GM21447 (cell line): ENCODE results near the gene SLC35F2.
"Not testable (repeated sequence)": the region's sequence is repeated elsewhere in the genome, so short reads cannot be mapped to it uniquely, and the experiment has no call there.

ENCODE experiments used
- ATAC-seq: cut with Tn5 transposase; IDR thresholded peaks from one replicate; pipeline ENCODE4 v1.9.1; 2021; ENCODE audit not compliant: unreplicated experiment

SLC35F2 gene

GRCh38 chr11:107842412-107843100, 16.0 kb downstream of the SLC35F2 start:
- ATAC-seq, result no peak

DNA sequence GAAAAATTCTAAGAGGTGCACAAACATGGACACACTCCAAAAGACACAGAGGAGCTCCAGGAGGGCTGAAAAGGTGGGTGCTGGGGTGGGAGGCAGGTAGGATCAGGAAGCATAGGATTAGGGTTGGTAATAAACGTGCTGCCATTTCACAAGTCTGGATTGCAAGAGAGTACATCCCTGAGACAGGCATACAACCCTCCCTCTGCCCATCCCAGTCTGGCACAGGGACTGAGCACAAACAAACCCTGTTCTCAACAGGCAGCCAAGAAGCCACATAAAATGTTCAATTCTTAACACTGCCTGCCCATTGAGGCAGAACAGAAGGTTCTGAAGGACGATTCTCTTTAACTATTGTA, 18.5 kb downstream of the SLC35F2 start:
- ATAC-seq, result peak; percentile 14

DNA sequence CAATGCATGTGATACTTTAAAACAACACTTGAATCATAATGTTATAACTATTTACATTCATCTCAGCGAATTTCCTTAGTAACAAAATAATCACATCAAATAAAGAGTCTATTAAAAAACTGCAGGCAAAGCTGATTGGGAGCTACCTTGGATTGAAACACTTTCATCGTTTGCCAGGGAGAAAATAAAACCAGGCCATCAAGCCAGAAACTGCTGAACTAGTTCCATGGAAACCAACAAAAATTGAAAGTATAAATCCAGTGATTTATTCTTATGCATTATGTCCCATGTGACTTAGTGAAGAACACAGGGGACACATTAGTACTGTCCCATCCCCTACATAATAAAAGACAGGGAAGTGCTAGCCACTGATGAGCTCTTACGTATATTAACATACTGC, 21.7 kb downstream of the SLC35F2 start:
- no peak for ATAC-seq

DNA sequence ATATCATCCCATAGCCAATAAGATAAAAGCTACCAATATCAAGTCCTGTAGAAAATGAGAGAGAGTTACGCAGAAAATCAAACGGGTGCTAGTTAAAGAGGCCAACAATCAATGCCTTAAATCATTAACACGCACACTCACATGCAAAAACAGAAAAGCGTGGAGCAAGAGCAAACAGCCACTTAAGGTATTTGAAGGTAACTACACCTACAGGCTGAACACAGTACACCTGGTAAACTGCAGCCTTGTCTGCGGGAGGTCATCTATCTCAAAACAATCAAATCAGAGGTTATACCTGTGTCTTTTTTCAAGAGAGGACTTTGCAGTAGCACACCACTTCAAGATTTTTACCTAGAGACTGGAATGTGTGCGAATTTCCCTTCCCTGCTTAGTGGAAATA, 23.6 kb downstream of the SLC35F2 start:
- no peak for ATAC-seq

DNA sequence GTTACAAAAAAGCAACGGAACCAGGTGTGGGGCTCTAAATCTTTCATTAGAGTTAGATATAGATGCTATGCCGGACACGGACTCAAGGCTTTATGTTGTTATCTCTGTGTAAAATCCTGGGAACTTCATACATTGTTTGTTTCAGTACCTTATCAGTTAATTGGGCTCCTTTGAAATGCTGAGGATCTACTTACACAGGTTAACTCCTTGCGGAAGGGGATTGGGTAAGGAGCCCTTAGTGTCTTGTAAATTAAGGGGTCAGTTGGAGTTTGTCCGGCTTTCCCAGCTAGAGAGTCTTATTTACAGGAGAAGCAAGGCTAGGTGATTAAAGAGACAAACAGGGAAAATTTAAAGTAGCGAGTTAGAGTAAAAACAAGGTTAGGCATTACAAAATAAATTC, 24.7 kb downstream of the SLC35F2 start:
- not testable (repeated sequence) for ATAC-seq

DNA sequence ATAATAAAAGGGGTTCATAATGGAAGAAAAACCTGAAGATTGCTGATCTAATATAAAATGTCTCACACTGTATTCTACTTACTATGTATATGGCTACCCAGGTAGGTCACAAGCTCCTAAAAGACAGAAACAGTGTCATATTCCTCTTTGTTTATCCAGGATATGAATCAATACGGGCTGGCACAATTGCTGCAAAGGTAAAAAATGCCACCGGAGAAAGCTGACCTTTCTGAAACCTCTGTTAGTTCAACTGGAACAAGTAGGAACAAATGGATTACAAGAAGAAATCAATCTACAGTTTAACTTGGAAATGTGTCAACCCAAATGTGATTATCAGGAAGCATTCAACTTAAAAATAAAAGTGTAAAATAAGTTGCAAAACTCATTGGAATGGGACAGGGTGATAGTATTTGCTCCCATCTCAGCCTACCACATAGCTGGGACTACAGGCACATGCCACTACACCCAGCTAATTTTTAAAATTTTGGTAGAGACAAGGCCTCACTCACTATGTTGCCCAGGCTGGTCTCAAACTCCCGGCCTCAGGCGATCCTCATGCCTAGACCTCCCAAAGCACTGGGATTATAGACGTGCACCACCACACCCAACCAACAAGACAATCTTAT, 27.6 kb downstream of the SLC35F2 start:
- ATAC-seq, result no peak

DNA sequence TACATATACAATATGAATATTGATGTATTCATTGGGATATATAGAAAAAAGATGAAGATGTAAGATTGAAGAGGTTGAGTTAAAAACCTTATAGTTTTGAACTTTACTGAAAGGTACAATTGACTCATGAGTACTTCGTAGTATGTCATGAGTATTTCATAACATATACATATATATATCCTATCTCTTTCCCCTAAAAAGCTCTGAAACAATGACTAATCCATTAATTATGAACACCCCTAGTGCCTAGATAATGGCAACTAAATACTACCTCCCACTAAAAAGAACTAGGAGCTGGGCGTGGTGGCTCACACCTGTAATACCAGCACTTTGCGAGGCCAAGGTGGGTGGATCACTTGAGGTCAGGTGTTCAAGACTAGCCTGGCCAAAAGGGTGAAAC, 31.5 kb downstream of the SLC35F2 start:
- no peak for ATAC-seq

GRCh38 chr11:107825875-107826274, 32.7 kb downstream of the SLC35F2 start:
- no peak for ATAC-seq

GRCh38 chr11:107824668-107825369, 33.8 kb downstream of the SLC35F2 start:
- no peak for ATAC-seq

DNA sequence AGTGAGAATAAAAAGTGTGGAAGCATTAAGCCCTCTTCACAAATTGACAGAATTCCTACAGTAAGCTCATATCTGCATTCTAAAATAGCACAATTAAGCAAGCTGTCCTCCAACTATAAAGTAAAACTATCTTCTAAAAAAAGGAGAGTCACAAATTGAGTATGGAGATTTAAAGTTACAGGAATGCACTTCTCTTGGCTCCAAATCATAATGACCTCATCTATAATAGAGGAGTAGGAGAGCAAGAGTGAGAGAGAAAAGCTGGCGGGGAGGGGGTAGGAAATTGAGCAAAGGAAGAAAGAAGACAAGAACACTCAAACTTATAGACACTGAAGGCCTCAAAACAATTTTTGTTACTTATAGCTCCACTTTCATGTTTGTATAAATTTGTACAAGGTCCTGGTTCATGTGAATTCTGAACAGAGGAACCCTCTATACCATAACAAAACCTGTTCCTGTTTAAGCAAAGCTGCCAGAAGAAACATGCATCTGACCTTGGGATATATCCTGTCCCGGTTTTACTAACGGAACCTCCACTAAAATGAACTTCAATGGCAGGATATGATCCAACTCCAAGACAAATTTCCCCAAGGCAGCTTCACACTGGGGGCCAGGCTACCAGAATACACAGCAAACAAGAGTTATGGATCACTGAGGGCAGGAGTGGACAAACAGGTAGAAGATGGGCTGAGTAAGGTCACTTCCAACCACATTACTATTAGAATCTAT, 37.2 kb downstream of the SLC35F2 start:
- no peak for ATAC-seq

GRCh38 chr11:107819361-107820014, 39.1 kb downstream of the SLC35F2 start:
- no peak for ATAC-seq

DNA sequence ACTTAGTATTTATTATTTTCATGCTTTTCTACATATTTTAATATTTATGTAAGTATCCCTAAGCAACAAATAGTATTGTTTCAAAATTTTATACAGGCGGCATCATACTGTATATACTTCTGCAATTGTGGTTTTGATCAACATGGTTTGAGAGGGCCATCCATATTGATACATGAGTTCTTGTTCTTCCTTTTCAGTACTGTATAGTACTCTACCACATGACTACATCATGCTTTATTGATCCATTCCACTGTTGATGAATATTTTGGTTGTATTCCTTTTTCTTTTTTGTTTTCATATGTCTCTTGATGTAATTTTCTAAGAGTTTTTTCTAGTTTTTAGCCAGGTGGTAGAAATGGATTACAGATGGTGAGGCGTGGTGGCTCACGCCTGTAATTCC, 40.1 kb downstream of the SLC35F2 start:
- ATAC-seq, result no peak

DNA sequence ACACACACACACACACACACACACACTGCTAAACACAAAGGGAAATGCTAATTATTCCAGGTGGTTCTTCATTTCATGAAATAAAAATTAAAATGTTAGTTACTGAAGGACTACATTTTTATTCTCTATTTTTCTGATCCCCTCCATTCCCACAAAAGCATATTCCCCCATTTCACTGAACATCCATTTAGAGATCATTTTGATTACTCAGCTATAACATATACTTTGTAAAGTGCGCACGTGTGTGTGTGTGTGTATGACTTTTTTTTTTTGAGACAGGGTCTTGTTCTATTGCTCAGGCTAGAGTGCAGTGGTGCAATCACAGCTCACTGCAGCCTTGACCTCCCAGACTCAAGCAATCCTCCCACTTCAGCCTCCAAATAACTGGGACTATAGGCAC, 42.6 kb downstream of the SLC35F2 start:
- ATAC-seq, result no peak

DNA sequence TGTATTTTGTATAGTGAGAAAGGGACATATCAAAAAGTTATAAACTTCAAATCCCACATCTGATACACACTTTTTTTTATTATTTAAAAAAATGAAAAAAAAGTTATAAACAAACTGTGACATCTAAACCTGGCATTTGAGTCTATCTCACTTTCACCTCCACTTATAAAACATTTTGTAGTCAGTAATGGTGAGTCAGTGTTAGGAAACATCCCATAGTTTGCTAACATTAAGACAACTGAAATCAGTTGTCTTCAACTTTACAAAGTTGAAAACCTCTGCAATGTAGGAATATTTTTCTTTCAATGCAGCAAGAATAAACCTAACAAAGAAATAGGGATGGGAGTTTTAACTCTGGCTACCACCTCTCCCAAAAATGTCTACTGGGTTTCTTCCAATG, 47.7 kb downstream of the SLC35F2 start:
- no peak for ATAC-seq

DNA sequence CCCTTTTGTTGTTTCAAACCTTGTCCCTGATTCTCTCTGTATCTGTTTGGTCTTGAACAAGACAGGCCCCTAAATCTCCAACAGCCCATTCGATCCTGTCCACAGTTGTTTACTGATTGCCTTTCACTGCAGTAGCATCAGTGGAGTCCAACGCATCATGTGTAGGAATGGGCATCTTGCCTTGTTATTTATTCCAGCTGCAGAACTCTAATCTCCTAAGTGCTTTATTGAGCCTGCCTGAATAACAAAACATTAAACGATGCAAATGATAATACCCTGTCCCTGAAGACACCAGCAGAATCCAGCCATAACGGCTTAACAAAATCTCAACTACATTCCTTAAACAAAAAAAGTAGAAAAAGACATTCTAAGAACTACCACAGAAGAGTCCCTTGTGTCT, 50.1 kb downstream of the SLC35F2 start:
- ATAC-seq, result no peak

DNA sequence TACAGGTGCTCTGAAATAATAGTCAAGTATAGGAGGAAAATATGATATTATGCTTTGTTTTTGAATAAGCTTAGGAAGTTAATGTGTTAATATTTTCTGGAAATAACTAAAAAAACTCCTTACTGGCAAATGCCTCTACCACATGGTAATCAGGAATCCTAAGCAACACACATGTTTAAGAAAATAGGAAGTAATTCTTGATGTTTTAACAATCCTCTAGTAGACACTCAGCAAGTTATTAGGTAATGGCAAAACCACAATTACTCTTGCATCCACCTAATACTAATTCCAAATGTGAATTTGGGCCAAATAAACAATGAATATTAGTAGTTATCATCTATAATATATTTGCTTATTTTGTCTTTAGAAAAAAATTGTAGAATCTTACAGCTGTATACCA, 53.6 kb downstream of the SLC35F2 start:
- no peak for ATAC-seq

DNA sequence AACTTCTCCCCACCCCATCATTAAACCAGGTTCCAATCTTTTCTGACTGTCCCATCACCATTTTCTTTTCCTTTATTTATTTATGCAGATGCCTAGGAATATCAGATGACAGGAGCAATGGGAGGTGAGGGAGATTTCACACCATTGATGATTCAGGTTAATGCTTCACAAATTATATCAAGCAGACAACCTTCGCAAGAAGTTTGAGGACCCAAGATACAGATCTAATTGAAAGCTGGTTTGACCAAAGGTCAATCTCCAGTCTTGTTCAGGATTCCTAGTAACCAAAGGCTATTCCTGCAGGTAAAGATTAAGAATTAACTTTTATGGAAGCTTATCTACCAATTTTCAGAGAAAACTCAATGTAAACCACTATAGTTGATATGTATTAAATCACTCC, 54.4 kb downstream of the SLC35F2 start:
- ATAC-seq, result no peak

GRCh38 chr11:107801641-107802040, 56.9 kb downstream of the SLC35F2 start:
- no peak for ATAC-seq

- peak; percentile 74 for ATAC-seq
These were observed 59.2 kb downstream of the SLC35F2 start for GRCh38 chr11:107799218-107799859.

DNA sequence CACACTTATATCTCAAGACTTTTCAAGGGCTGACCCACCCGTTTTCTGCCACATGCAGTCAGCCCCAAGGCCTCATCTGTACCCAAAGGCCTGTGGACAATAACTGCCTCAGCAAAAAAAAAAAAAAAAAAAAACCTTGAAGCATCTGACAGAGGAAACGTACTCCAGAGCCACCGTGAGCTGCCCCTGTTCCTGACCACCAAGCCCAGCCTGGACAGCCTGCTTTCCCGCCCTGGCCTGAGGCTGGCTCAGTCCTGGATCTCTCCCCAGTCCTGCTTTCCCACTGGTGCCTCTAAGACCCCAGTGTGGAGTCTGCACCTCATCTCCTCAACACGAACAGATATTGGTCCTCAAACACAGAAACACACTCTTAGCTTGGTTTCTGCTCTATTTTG, 66.5 kb downstream of the SLC35F2 start:
- ATAC-seq, result no peak
